ENCODE data around the gene EIF2S3. TPM values are rescaled to one million over a fixed set of nuclear protein-coding genes. Genes with fewer than 3 reads are reported as not detected.

EIF2S3 gene
- total and polyA plus RNA-seq, 2 of the 13 experiments (the other 11 are each of a cell fraction or from before 2014, with no cell fraction given) = 61.0 to 183 TPM

DNA sequence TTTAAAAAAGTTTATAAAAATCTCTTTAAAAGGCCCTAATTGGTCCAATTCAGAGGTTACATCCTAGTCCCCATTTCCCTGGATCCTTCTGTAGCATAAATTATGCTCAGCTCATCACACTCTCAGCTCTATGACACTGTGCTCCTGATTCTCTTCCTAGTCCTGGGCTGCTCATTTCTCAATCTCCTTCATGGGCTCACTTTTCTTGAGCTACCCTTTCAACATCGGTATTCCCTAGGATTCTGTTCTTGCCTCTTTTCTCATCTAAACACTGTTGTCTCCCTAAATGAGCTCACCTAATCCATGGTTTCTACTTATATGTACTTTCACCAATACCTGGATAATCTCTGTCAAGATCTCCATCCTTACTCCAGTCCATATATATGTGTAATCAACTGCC, 42.5 kb upstream of the EIF2S3 start:
- TF ChIP-seq ZNF709 (CRISPR knock-in tag; IDR thresholded peaks at IDR 0.05) = no peak
- TF ChIP-seq MAFF (IDR thresholded peaks at IDR 0.05; ENCODE audit: low read depth, low read length) = no peak
- TF ChIP-seq XBP1 (CRISPR knock-in tag; IDR thresholded peaks at IDR 0.05) = no peak
- TF ChIP-seq, protein P1, sequence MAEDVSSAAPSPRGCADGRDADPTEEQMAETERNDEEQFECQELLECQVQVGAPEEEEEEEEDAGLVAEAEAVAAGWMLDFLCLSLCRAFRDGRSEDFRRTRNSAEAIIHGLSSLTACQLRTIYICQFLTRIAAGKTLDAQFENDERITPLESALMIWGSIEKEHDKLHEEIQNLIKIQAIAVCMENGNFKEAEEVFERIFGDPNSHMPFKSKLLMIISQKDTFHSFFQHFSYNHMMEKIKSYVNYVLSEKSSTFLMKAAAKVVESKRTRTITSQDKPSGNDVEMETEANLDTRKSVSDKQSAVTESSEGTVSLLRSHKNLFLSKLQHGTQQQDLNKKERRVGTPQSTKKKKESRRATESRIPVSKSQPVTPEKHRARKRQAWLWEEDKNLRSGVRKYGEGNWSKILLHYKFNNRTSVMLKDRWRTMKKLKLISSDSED (CRISPR knock-in tag; IDR thresholded peaks at IDR 0.05) = no peak
- no peak for TF ChIP-seq ZBTB8A (CRISPR knock-in tag; IDR thresholded peaks at IDR 0.05; ENCODE audit: borderline replicate concordance, low read depth)
- TF ChIP-seq, protein P2, sequence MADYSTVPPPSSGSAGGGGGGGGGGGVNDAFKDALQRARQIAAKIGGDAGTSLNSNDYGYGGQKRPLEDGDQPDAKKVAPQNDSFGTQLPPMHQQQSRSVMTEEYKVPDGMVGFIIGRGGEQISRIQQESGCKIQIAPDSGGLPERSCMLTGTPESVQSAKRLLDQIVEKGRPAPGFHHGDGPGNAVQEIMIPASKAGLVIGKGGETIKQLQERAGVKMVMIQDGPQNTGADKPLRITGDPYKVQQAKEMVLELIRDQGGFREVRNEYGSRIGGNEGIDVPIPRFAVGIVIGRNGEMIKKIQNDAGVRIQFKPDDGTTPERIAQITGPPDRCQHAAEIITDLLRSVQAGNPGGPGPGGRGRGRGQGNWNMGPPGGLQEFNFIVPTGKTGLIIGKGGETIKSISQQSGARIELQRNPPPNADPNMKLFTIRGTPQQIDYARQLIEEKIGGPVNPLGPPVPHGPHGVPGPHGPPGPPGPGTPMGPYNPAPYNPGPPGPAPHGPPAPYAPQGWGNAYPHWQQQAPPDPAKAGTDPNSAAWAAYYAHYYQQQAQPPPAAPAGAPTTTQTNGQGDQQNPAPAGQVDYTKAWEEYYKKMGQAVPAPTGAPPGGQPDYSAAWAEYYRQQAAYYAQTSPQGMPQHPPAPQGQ (CRISPR knock-in tag; IDR thresholded peaks at IDR 0.05; ENCODE audit: borderline replicate concordance) = no peak
- TF ChIP-seq HMGA1 (CRISPR knock-in tag; conservative IDR thresholded peaks at IDR 0.05) = no peak
- TF ChIP-seq ZNF660 (CRISPR knock-in tag; IDR thresholded peaks at IDR 0.05; ENCODE audit: borderline replicate concordance, low read depth) = no peak
- no peak overlapping the region for H3K27ac ChIP-seq (ENCODE audit: extremely low read length, insufficient read depth, low read length)
- DNase-seq (ENCODE audit: low spot score) = no peak
- ChIA-PET POLR2A (no interaction called here), CTCF (ENCODE audit: low intra/inter-chr PET ratio, low total read pairs) (no interaction called here)
- 92% methylated on average over 1 of the region's 1 CpG for WGBS (ENCODE audit: low lambda C conversion rate)
- in situ Hi-C loops (cut with HindIII; ENCODE audit: extremely low pct_ligation_motif_present, low pct_unique_long_range_greater_than_20kb) (no loop called here), intact Hi-C loops (cut with micrococcal nuclease; ENCODE audit: unreplicated experiment) (no loop called here)
- H3K9ac ChIP-seq (ENCODE audit: insufficient read depth, low read depth, low read length) = no peak overlapping the region
- no peak overlapping the region for H2AFZ ChIP-seq (ENCODE audit: low read length)
- H3K4me2 ChIP-seq (ENCODE audit: low read depth, low read length) = no peak overlapping the region
- peaks cover 26% of the 10 kb centered on the region for H3K79me2 ChIP-seq (ENCODE audit: insufficient read depth, low read length)
- no peaks in the 10 kb centered on the region for H3K9me3 ChIP-seq (ENCODE audit: low read length)
- H3K4me1 ChIP-seq (ENCODE audit: insufficient read depth, low read length) = peaks cover 16% of the 10 kb centered on the region
- no peaks in the 10 kb centered on the region for H4K20me1 ChIP-seq (ENCODE audit: insufficient read depth, low read length)
- no TSS peak for BruUV-seq (replicated peaks)
- ATAC-seq = no peak
- no peak for FAIRE-seq
- H3K36me3 ChIP-seq (replicated peaks in 1 of 2; ENCODE audit: control insufficient read depth in 1 of 2, insufficient read depth in 2 of 2, low read length in 2 of 2) = 0 out of 5 replicates have a peak, but pooled peaks cover 0 to 3% of the 10 kb centered on the region in 2 experiments
- H3K27me3 ChIP-seq (ENCODE audit: control insufficient read depth in 1 of 2, insufficient read depth in 2 of 2, low read length in 2 of 2) = no peaks in the 10 kb centered on the region
- no peak overlapping the region for H3K4me3 ChIP-seq (replicated peaks in 1 of 3; ENCODE audit: insufficient read depth in 1 of 3, low read depth in 2 of 3, low read length in 3 of 3)
